BLaER1 (cell line): Measurements from ENCODE around the gene CPSF7.

ENCODE experiments used
- H3K27ac ChIP-seq: shearing (Covaris generic); formaldehyde crosslinking; 2 replicates; pipeline ENCODE4 v1.8.1; 2022
- H3K27me3 ChIP-seq: shearing (Covaris generic); formaldehyde crosslinking; 2 replicates; pipeline ENCODE4 v1.8.1; 2022
- H3K36me3 ChIP-seq: shearing (Covaris generic); formaldehyde crosslinking; 2 replicates; pipeline ENCODE4 v1.8.1; 2022
- H3K4me1 ChIP-seq: shearing (Covaris generic); formaldehyde crosslinking; 2 replicates; pipeline ENCODE4 v1.8.1; 2022
- H3K4me2 ChIP-seq: shearing (Covaris generic); formaldehyde crosslinking; 2 replicates; pipeline ENCODE4 v1.8.1; 2022
- H3K4me3 ChIP-seq: shearing (Covaris generic); formaldehyde crosslinking; 2 replicates; pipeline ENCODE4 v1.8.1; 2022
- H3K9ac ChIP-seq: shearing (Covaris generic); formaldehyde crosslinking; 2 replicates; pipeline ENCODE4 v1.8.1; 2022
- H3K9me3 ChIP-seq: shearing (Covaris generic); formaldehyde crosslinking; 2 replicates; pipeline ENCODE4 v1.8.1; 2022
- H4K20me1 ChIP-seq: shearing (Covaris generic); formaldehyde crosslinking; 2 replicates; pipeline ENCODE4 v1.8.1; 2022
- Cebpa-rat ChIP-seq: shearing (Covaris generic); IDR thresholded peaks from 2 replicates; pipeline ENCODE4 v1.8.1; 2022

CPSF7 gene

GRCh38 chr11:61361237-61361740 is 68.5 kb downstream of the CPSF7 start:
- Histone ChIP-seq H3K9me3 (no peaks in the 10 kb centered on the region), H4K20me1 (no peaks in the 10 kb centered on the region), H3K36me3 (peaks cover 30% of the 10 kb centered on the region), H3K4me1 (peaks cover 63% of the 10 kb centered on the region), H3K27ac (peak overlapping the region; percentile 99), H3K4me3 (peak overlapping the region; percentile 82), H3K9ac (peak overlapping the region; percentile 99), H3K27me3 (no peaks in the 10 kb centered on the region), H3K4me2 (peak overlapping the region; percentile 94)
- no peak for TF ChIP-seq Cebpa-rat

GRCh38 chr11:61359516-61359915 is 70.3 kb downstream of the CPSF7 start:
- TF ChIP-seq Cebpa-rat: no peak
- Histone ChIP-seq H3K4me3 (0 out of 2 replicates have a peak overlapping the region, but pooled peaks have one; percentile 82), H3K9me3 (no peaks in the 10 kb centered on the region), H3K36me3 (peaks cover 12% of the 10 kb centered on the region), H3K4me1 (peaks cover 71% of the 10 kb centered on the region), H3K27me3 (no peaks in the 10 kb centered on the region), H3K27ac (peak overlapping the region; percentile 54), H3K9ac (peak overlapping the region; percentile 99; the same call in 1 of the 2 replicates), H3K4me2 (peak overlapping the region; percentile 94), H4K20me1 (no peaks in the 10 kb centered on the region)

- no peaks in the 10 kb centered on the region for H3K9me3 ChIP-seq
- no peak overlapping the region for H3K4me3 ChIP-seq
- peak overlapping the region; percentile 94 for H3K4me2 ChIP-seq
- peak overlapping the region; percentile 54 for H3K27ac ChIP-seq
- H3K4me1 ChIP-seq: peaks cover 78% of the 10 kb centered on the region
- H3K27me3 ChIP-seq: no peaks in the 10 kb centered on the region
- peaks cover 9% of the 10 kb centered on the region for H3K36me3 ChIP-seq
- no peaks in the 10 kb centered on the region for H4K20me1 ChIP-seq
- H3K9ac ChIP-seq: peak overlapping the region; percentile 12; the same call in 1 of the 2 replicates
- no peak for TF ChIP-seq Cebpa-rat
These were observed 71.2 kb downstream of the CPSF7 start for GRCh38 chr11:61358566-61358965.

GRCh38 chr11:61357894-61358239 is 71.9 kb downstream of the CPSF7 start:
- Histone ChIP-seq H3K9ac (peak overlapping the region; percentile 56; the same call in 1 of the 2 replicates), H3K4me3 (peak overlapping the region; percentile 43; the same call in 1 of the 2 replicates), H3K36me3 (peaks cover 14% of the 10 kb centered on the region), H3K4me1 (peaks cover 78% of the 10 kb centered on the region), H4K20me1 (no peaks in the 10 kb centered on the region), H3K4me2 (peak overlapping the region; percentile 94), H3K27me3 (no peaks in the 10 kb centered on the region), H3K27ac (peak overlapping the region; percentile 84), H3K9me3 (no peaks in the 10 kb centered on the region)
- TF ChIP-seq Cebpa-rat: no peak

GRCh38 chr11:61357233-61357893 is 72.4 kb downstream of the CPSF7 start:
- Histone ChIP-seq H3K4me1 (peaks cover 75% of the 10 kb centered on the region), H3K27ac (peak overlapping the region; percentile 84), H4K20me1 (no peaks in the 10 kb centered on the region), H3K27me3 (no peaks in the 10 kb centered on the region), H3K36me3 (peaks cover 19% of the 10 kb centered on the region), H3K9ac (peak overlapping the region; percentile 56; the same call in 1 of the 2 replicates), H3K4me3 (peak overlapping the region; percentile 43; the same call in 1 of the 2 replicates), H3K9me3 (no peaks in the 10 kb centered on the region), H3K4me2 (peak overlapping the region; percentile 94)
- no peak for TF ChIP-seq Cebpa-rat

- H3K9ac ChIP-seq: peak overlapping the region; percentile 56
- H3K4me1 ChIP-seq: peaks cover 75% of the 10 kb centered on the region
- peak overlapping the region; percentile 84 for H3K27ac ChIP-seq
- peak overlapping the region; percentile 94 for H3K4me2 ChIP-seq
- H4K20me1 ChIP-seq: no peaks in the 10 kb centered on the region
- no peak overlapping the region for H3K4me3 ChIP-seq
- peaks cover 25% of the 10 kb centered on the region for H3K36me3 ChIP-seq
- no peak for TF ChIP-seq Cebpa-rat
- no peaks in the 10 kb centered on the region for H3K9me3 ChIP-seq
- H3K27me3 ChIP-seq: no peaks in the 10 kb centered on the region
These were observed 73.1 kb downstream of the CPSF7 start for GRCh38 chr11:61356706-61357105.

- Histone ChIP-seq H3K4me1 (peaks cover 56% of the 10 kb centered on the region), H3K27me3 (no peaks in the 10 kb centered on the region), H3K36me3 (peaks cover 48% of the 10 kb centered on the region), H4K20me1 (no peaks in the 10 kb centered on the region), H3K9ac (peak overlapping the region; percentile 53; the same call in 1 of the 2 replicates), H3K27ac (peak overlapping the region; percentile 53; the same call in 1 of the 2 replicates), H3K4me2 (peak overlapping the region; percentile 66), H3K4me3 (no peak overlapping the region), H3K9me3 (no peaks in the 10 kb centered on the region)
- TF ChIP-seq Cebpa-rat: no peak
These were observed 75.6 kb downstream of the CPSF7 start for GRCh38 chr11:61354208-61354607.

- H3K36me3 ChIP-seq: peaks cover 56% of the 10 kb centered on the region
- peak overlapping the region; percentile 53 for H3K9ac ChIP-seq
- no peaks in the 10 kb centered on the region for H3K9me3 ChIP-seq
- H3K4me1 ChIP-seq: peaks cover 48% of the 10 kb centered on the region
- no peaks in the 10 kb centered on the region for H4K20me1 ChIP-seq
- no peak for TF ChIP-seq Cebpa-rat
- no peak overlapping the region for H3K4me3 ChIP-seq
- H3K4me2 ChIP-seq: peak overlapping the region; percentile 66
- no peaks in the 10 kb centered on the region for H3K27me3 ChIP-seq
- H3K27ac ChIP-seq: peak overlapping the region; percentile 53; the same call in 1 of the 2 replicates
These were observed 76.4 kb downstream of the CPSF7 start for GRCh38 chr11:61353131-61354067.
